RWPE1 (cell line): Measurements from ENCODE around the gene ZMYND8.
"Not testable (repeated sequence)": the region's sequence is repeated elsewhere in the genome, so short reads cannot be mapped to it uniquely, and the experiment has no call there.

Experiments
- CTCF ChIA-PET: fragments of 350-600 bp; sonication (Branson Sonifier 250); formaldehyde crosslinking; extraction: SDS; loops from one replicate; lab custom pipeline; 2021; lab: Yijun Ruan, JAX
- POLR2A ChIA-PET: fragments of 400-600 bp; formaldehyde crosslinking; extraction: SDS; loops from one replicate; lab custom pipeline; 2020; ENCODE audit warnings: antibody characterized with exemption; ENCODE audit not compliant: low non-redundant PET; lab: Yijun Ruan, JAX
- DNase-seq: peaks from one replicate; pipeline ENCODE4 v3.0.0; 2012; ENCODE audit warnings: low spot score
- H3K27ac ChIP-seq: fragments of 450-650 bp; 2 replicates; pipeline ENCODE4 v1.5.1; 2017
- TF ChIP-seq, protein P1 (sequence below): fragments of 450-650 bp; conservative IDR thresholded peaks from 2 replicates; pipeline ENCODE4 v1.5.1; 2017; ENCODE audit warnings: low read depth, mild to moderate bottlenecking

The ZMYND8 gene

DNA sequence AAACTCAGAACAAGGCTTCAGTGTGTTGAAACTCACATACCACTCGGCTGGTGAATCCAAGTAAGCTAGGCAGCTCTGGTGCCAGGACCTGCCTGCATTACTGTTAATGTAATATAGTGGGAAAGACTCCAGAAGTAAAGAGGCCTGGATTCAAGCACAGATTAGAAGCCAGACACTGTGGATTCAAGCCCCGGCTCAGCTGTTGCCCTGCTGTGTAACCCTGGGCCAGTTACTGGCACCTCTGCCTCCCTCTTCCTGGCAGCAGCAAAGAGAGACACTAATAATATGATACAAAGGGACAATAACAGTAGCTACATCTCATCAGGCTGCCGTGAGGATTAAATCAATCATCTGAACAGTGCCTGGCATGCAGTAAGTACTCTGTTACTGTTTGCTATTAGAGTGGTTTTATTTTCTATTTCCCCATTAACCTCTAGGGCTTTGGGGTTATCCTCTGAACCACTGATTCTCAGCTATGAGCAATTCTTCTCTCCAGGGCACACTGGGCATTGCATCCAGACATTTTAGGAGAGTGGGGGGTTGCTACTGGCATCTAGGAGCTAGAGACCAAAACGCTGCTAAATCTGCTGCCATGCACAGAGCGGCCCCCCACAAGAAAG is 92.9 kb downstream of the ZMYND8 start:
- peak overlapping the region; percentile 29 for H3K27ac ChIP-seq
- POLR2A ChIA-PET, result no interaction called here
- CTCF ChIA-PET, result interaction anchor here (1.3 to 1.8 kb wide), 3 partner anchors 9 to 120 kb away, joined by 3 to 12 read pairs (median 7); no protein-coding TSS in a partner anchor
- TF ChIP-seq, protein P1, sequence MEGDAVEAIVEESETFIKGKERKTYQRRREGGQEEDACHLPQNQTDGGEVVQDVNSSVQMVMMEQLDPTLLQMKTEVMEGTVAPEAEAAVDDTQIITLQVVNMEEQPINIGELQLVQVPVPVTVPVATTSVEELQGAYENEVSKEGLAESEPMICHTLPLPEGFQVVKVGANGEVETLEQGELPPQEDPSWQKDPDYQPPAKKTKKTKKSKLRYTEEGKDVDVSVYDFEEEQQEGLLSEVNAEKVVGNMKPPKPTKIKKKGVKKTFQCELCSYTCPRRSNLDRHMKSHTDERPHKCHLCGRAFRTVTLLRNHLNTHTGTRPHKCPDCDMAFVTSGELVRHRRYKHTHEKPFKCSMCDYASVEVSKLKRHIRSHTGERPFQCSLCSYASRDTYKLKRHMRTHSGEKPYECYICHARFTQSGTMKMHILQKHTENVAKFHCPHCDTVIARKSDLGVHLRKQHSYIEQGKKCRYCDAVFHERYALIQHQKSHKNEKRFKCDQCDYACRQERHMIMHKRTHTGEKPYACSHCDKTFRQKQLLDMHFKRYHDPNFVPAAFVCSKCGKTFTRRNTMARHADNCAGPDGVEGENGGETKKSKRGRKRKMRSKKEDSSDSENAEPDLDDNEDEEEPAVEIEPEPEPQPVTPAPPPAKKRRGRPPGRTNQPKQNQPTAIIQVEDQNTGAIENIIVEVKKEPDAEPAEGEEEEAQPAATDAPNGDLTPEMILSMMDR, result no peak
- no peak for DNase-seq

DNA sequence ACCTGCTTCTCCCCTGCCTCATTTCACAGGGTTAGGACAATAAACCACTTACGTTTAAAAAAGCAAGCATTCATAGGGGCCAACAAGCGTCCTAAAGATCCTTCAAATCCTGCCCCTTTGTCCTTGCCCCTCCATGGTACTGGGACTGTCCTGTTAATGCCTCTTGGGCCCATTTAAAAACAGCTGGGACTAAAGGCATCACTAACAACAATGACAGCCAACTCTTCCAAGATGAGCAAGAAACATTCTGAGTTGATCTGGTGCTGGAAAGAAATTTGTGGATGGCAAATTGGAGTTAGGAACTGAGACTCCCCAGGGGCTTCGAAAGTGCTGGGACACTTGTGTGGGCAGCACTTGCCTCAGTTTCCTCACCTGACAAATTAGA is 93.4 kb downstream of the ZMYND8 start:
- TF ChIP-seq, protein P1, result no peak
- peak overlapping the region; percentile 20; the same call in 1 of the 2 replicates for H3K27ac ChIP-seq
- POLR2A ChIA-PET, result no interaction called here
- CTCF ChIA-PET, result interaction anchor here (0.7 to 1.8 kb wide), 4 partner anchors 9 to 121 kb away, joined by 3 to 7 read pairs (median 5); no protein-coding TSS in a partner anchor
- DNase-seq, result no peak

DNA sequence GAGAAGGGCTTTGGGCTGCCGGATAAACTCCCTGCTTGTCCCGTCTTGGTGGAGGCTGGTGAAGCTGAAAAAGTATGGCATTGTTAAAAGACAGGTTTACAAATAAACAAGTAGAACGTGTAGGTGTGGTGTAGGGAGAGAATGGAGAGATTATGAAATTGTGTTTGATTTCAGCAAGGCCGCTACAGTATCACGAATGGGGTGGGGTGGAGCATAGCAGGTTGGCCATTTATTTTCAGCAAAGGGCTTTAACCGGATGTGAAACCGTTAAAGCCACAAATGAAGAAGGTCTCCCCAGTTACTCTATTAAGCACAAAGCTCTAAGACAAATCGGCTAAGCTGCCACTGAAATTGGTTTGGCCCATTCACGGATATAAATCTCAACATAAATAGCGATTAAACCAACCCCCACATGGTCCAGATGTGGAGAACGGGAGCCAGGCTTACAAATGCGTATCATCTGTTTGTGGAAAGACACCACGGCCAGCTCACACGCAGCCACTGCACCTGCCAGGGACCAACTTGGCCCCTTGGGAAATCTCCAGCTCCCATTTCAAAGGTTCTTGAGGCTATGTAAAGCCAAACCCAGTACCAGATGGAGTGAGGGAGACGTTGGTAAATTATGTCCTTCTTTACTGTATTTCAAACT is 94.0 kb downstream of the ZMYND8 start:
- CTCF ChIA-PET, result interaction anchor here (0.6 to 1.2 kb wide), 3 partner anchors 34 to 122 kb away, joined by 3 to 7 read pairs (median 5); no protein-coding TSS in a partner anchor

DNA sequence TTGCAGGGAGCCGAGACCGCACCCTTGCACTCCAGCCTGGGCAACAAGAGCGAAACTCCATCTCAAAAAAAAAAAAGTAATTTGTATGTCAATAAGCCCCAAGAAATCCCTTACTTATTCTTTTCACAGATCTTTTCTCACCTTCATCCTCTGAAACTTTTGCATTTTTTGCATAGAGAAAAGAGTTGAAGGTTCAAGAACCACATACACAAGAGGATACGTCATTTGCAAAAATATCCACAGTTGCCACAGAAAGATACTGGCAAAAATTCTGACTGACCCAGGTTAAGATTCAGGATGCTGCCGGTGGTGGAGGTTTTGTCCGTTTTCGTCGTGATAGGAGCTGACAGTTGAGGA is 94.5 kb downstream of the ZMYND8 start:
- TF ChIP-seq, protein P1, result no peak
- no peak overlapping the region for H3K27ac ChIP-seq
- DNase-seq, result no peak
- ChIA-PET POLR2A (no interaction called here), CTCF (interaction anchor here (0.6 to 1.2 kb wide), 2 partner anchors 109 to 122 kb away, joined by 5 to 7 read pairs; no protein-coding TSS in a partner anchor)

More for the DNA sequence above, 94.0 kb downstream of the ZMYND8 start:
- TF ChIP-seq, protein P1, result no peak
- H3K27ac ChIP-seq, result no peak overlapping the region
- no peak for DNase-seq
- POLR2A ChIA-PET, result no interaction called here

DNA sequence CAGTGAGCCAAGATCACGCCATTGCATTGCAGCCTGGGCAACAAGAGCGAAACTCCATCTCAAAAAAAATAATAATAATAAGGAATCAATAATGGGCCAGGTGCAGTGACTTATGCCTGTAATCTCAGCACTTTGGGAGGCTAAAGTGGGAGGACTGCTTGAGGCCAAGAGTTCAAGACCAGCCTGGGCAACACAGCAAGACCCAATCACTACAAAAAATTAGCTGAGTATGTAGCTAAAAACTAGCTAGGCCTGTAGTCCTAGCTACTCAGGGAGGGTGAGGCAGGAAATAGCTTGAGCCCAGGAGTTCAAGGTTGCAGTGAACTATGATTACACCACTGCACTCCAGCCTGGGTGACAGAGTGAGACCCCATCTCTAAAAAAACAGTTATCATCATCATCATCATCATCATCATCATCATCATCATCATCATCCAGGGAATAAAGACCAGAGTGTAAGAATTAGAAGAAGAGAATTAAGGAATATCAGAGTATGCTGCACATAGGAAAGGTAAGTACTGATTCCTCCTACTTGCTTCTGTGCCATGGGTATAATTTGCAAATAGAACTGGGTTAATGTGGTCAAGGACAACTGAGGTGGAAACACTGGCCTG is 95.2 kb downstream of the ZMYND8 start:
- CTCF ChIA-PET, result not testable (repeated sequence)

DNA sequence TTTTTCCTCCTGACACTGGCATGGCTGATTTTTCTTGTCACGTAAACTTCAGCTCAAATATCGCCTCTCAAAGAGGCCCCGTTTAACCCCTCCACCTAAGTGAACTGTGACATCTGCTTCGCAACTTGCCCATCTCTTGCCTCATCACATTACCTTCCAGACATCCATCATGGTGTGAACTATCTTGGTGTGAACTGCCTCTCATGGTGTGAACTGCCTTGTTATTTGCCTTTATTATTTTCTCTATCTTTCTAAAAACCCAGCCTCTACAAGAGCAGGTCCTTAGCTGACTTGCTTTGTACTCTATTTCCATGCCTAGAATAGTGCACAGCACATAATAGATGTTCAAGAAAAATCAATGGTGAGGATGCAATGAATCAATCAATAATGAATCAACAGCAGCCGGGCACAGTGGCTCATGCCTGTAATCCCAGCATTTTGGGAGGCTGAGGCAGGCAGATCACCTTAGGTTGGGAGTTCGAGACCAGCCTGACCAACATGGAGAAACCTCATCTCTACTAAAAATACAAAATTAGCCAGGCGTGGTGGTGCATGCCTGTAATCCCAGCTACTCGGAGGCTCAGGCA is 95.9 kb downstream of the ZMYND8 start:
- CTCF ChIA-PET, result interaction anchor here (0.8 kb wide), 1 partner anchor 123 kb away, joined by 3 read pairs; no protein-coding TSS in a partner anchor
- DNase-seq, POLR2A ChIA-PET: not testable (repeated sequence)
- peak overlapping the region; percentile 59; the same call in 1 of the 2 replicates for H3K27ac ChIP-seq

More for the DNA sequence above, 95.2 kb downstream of the ZMYND8 start:
- DNase-seq, H3K27ac ChIP-seq, POLR2A ChIA-PET: not testable (repeated sequence)
